Endothelial cell of umbilical vein (primary cell): Measurements from ENCODE around the gene PACRGL.

Source experiments
- CTCF ChIP-seq, 2 donors: IDR thresholded peaks; 1 replicate in 1 of 2; 2 replicates in 1 of 2; pipeline ENCODE4 v1.5.1; 2011; ENCODE audit warnings: low read length in 2 of 2, mild to moderate bottlenecking in 2 of 2, moderate library complexity in 2 of 2, control low read depth in 1 of 2, inconsistent platforms in 1 of 2, low read depth in 1 of 2; ENCODE audit not compliant: insufficient read depth in 1 of 2; ENCODE audit errors: extremely low read depth in 1 of 2
- EZH2 ChIP-seq: IDR thresholded peaks from 2 replicates; pipeline ENCODE4 v1.6.1; 2012; ENCODE audit warnings: borderline replicate concordance, low read depth, mild to moderate bottlenecking, moderate library complexity, low read length, inconsistent platforms; ENCODE audit not compliant: severe bottlenecking
- FOS ChIP-seq: IDR thresholded peaks from 2 replicates; pipeline ENCODE4 v1.6.1; 2011; ENCODE audit warnings: mild to moderate bottlenecking, low read length, moderate library complexity, borderline replicate concordance; ENCODE audit not compliant: insufficient read depth
- JUN ChIP-seq: IDR thresholded peaks from 2 replicates; pipeline ENCODE4 v1.6.1; 2011; ENCODE audit warnings: borderline replicate concordance, low read depth; ENCODE audit not compliant: insufficient read length, insufficient read depth
- MYC ChIP-seq: IDR thresholded peaks from one replicate; pipeline ENCODE4 v1.6.1; 2011; ENCODE audit warnings: mild to moderate bottlenecking, low read depth, low read length
- POLR2A ChIP-seq: IDR thresholded peaks from 2 replicates; pipeline ENCODE4 v1.6.1; 2012; ENCODE audit warnings: low read depth, mild to moderate bottlenecking, control low read depth, low read length
- POLR2AphosphoS5 ChIP-seq: IDR thresholded peaks from 2 replicates; pipeline ENCODE4 v1.6.1; 2012; ENCODE audit warnings: low read depth, mild to moderate bottlenecking, control low read depth, low read length, moderate library complexity; ENCODE audit not compliant: insufficient read depth

- TF ChIP-seq FOS (no peak), CTCF (IDR thresholded peaks at IDR 0.05; ENCODE audit: extremely low read depth in 1 of 2, insufficient read depth in 1 of 2, low read depth in 1 of 2, low read length in 2 of 2) (no peak), EZH2 (no peak), POLR2A (no peak), POLR2AphosphoS5 (no peak), JUN (no peak), MYC (no peak)
Observed at GRCh38 chr4:20723463-20723862, 23.2 kb downstream of the PACRGL start.
